ENCODE data around the gene PPM1B. TPM values are rescaled to one million over a fixed set of nuclear protein-coding genes. Genes with fewer than 3 reads are reported as not detected.

PPM1B gene
- polyA plus RNA-seq, 1 donor = 40.4 TPM

DNA sequence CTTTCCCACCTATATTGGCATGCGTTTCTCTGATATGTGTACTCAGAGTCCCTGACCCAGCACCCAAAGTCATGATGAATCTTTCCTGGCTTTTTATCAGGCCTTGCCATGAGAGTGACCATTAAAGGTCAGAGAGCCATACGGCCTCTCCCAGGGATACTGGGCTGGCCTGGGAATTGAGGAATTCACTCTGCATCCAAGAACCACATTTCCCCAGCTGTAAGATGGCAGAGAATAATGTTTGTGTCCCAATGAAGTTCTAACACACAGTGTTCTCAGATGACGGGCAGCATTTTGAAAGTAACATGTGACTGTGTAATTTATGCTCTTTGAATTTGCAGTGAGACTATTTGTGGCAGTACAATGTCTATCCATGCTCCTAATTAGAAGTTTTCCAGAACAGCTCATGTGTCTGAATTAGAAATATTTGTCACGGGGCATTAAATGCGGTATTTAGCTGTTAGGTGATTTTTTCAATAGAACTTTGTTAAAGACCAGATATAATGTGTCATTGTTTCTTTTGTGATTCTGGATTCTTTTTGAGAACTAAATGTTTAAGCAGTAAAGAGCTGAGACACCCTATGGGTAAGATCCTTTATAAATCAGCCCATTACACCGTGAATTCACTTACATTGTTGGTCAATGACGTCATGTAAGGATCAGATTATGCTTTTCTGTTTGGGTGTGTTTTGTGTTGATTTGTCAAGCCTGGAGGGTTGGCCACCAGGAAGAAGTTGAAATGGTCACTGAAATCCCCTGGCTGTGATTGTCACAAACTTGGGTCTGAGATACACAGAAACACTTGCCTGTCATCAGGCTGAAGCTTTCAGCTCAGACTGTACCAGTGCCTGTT lies 99.3 kb downstream of the PPM1B start:
- 100% methylated on average over 1 of the region's 7 CpGs for WGBS (ENCODE audit: insufficient coverage, low lambda C conversion rate)
- Histone ChIP-seq H3K27ac (ENCODE audit: low read length) (no peak overlapping the region), H3K4me1 (ENCODE audit: control insufficient read depth, insufficient read depth, low read length) (no peaks in the 10 kb centered on the region), H3K9me3 (ENCODE audit: control insufficient read depth, low read depth, low read length) (no peaks in the 10 kb centered on the region), H3K36me3 (ENCODE audit: control insufficient read depth, insufficient read depth, low read length) (no peaks in the 10 kb centered on the region), H3K4me3 (ENCODE audit: low read length) (no peak overlapping the region), H3K27me3 (ENCODE audit: control insufficient read depth, insufficient read depth, low read length) (no peaks in the 10 kb centered on the region)
- peak in 1 of 2 donors; percentile 39 for DNase-seq

DNA sequence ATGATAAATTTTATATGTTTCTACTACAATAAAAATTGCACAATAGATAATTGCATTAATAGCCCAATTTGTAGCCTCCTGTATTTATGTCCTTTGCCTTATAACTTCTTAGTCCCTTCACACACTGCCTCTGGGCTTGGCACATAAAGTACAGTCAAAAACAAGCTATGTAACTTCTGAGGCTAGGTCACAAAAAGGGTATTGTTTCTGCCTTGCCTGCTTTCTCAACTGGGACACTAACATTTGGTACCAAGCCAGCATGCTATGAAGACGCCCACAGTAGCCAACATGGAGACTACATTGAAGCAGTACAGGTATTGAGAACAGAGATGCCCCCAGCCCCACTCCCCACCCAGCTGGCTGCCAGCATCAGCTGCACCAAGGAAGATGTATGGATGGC lies 101.2 kb downstream of the PPM1B start:
- Histone ChIP-seq H3K4me1 (ENCODE audit: control insufficient read depth, insufficient read depth, low read length) (peaks cover under 1% of the 10 kb centered on the region), H3K36me3 (ENCODE audit: control insufficient read depth, insufficient read depth, low read length) (no peaks in the 10 kb centered on the region), H3K4me3 (ENCODE audit: low read length) (no peak overlapping the region), H3K27ac (ENCODE audit: low read length) (no peak overlapping the region), H3K27me3 (ENCODE audit: control insufficient read depth, insufficient read depth, low read length) (no peaks in the 10 kb centered on the region), H3K9me3 (ENCODE audit: control insufficient read depth, low read depth, low read length) (no peaks in the 10 kb centered on the region)
- no peak for DNase-seq
- WGBS (ENCODE audit: insufficient coverage, low lambda C conversion rate) = no CpG with 5 or more reads among the region's 1 CpG

DNA sequence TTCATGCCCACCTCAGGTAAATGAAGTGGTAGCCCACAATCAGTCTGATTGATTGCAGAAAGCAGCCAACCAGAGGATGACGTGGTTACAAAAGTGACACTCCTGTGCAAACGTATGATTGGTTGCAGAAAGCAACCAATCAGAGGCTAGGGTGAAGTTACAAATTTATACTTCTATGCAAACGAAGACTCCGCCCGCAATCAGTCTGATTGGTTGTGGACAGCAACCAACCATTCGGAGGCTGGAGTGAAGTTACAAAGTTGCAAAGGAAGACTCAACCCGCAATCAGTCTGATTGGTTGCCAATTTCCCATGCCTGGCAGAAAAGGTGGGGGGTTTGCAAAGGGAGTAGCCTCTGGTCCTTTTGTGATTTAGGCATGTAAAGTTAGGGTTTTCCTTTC lies 102.6 kb downstream of the PPM1B start:
- Histone ChIP-seq H3K27ac (ENCODE audit: low read length) (no peak overlapping the region), H3K36me3 (ENCODE audit: control insufficient read depth, insufficient read depth, low read length) (no peaks in the 10 kb centered on the region), H3K4me3 (ENCODE audit: low read length) (no peak overlapping the region), H3K4me1 (ENCODE audit: control insufficient read depth, insufficient read depth, low read length) (peaks cover 6% of the 10 kb centered on the region), H3K27me3 (ENCODE audit: control insufficient read depth, insufficient read depth, low read length) (no peaks in the 10 kb centered on the region), H3K9me3 (ENCODE audit: control insufficient read depth, low read depth, low read length) (no peaks in the 10 kb centered on the region)
- 100% methylated on average over 1 of the region's 7 CpGs for WGBS (ENCODE audit: insufficient coverage, low lambda C conversion rate)
- no peak for DNase-seq

DNA sequence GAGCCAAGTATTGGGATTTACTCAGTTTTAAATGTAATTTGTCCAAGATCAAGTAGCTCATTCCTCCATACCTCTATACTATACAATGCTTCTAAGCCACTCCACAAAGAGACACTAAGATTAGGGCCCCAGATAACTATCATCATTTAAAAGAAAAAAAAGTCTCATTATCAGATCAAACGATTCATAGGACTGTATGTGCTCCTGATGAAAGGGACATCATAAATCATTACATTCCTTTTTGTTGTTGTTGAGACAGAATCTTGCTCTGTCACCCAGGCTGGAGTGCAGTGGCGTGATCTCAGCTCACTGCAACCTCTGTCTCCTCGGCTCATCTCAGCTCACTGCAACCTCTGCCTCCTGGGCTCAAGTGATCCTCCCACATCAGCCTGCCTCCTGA lies 104.4 kb downstream of the PPM1B start:
- H3K4me1 ChIP-seq (ENCODE audit: control insufficient read depth, insufficient read depth, low read length) = peaks cover 9% of the 10 kb centered on the region
- no CpG with 5 or more reads among the region's 3 CpGs for WGBS (ENCODE audit: insufficient coverage, low lambda C conversion rate)
- no peaks in the 10 kb centered on the region for H3K9me3 ChIP-seq (ENCODE audit: control insufficient read depth, low read depth, low read length)
- DNase-seq = no peak
- H3K36me3 ChIP-seq (ENCODE audit: control insufficient read depth, insufficient read depth, low read length) = no peaks in the 10 kb centered on the region
- no peak overlapping the region for H3K27ac ChIP-seq (ENCODE audit: low read length)
- no peaks in the 10 kb centered on the region for H3K27me3 ChIP-seq (ENCODE audit: control insufficient read depth, insufficient read depth, low read length)
- H3K4me3 ChIP-seq (ENCODE audit: low read length) = no peak overlapping the region

DNA sequence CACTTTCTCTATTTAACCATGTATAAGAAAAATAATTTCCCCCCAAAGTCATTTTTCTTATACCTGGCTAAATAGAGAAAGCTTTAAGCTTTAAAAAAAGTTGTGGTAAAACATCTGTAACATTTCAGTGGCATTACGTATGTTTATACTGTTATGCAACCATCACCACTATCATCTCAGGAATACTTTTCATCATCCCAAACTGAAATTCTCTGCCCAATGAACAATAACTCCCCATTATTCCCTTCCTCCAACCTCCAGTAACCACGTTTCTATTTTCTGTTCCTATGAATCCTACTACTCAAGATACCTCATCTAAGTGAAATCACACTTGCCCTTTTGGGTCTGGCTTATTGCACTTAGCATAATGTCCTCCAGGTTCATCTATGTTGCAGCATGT lies 104.9 kb downstream of the PPM1B start:
- DNase-seq = no peak

DNA sequence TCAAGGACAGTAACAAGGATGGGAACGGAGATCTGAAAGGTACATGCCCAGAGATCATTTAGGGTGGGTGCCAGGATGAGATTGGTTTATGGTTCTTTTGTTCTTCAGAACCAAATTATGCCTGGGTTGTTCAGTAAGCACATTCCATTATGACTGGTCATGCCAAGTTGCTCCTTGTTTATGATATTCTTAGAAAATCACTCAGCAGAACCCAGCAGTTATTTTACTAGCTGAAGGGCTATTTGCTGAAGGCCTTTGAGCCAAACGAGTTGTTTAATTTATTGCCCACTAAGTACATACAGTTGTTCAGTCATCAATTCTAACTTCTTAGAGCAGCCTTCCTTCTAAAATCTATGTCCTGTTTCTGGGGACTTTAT lies 107.2 kb downstream of the PPM1B start:
- Histone ChIP-seq H3K4me3 (ENCODE audit: low read length) (peak overlapping the region; percentile 49), H3K36me3 (ENCODE audit: control insufficient read depth, insufficient read depth, low read length) (no peaks in the 10 kb centered on the region), H3K27ac (ENCODE audit: low read length) (peak overlapping the region; percentile 88), H3K9me3 (ENCODE audit: control insufficient read depth, low read depth, low read length) (no peaks in the 10 kb centered on the region), H3K27me3 (ENCODE audit: control insufficient read depth, insufficient read depth, low read length) (no peaks in the 10 kb centered on the region), H3K4me1 (ENCODE audit: control insufficient read depth, insufficient read depth, low read length) (peaks cover 14% of the 10 kb centered on the region)
- no CpG with 5 or more reads among the region's 2 CpGs for WGBS (ENCODE audit: insufficient coverage, low lambda C conversion rate)
- peak; percentile 65 to 87 for DNase-seq

More for the DNA sequence above, 104.9 kb downstream of the PPM1B start:
- 67% methylated on average over 1 of the region's 2 CpGs for WGBS (ENCODE audit: insufficient coverage, low lambda C conversion rate)
- no peaks in the 10 kb centered on the region for H3K36me3 ChIP-seq (ENCODE audit: control insufficient read depth, insufficient read depth, low read length)
- no peak overlapping the region for H3K27ac ChIP-seq (ENCODE audit: low read length)
- H3K27me3 ChIP-seq (ENCODE audit: control insufficient read depth, insufficient read depth, low read length) = no peaks in the 10 kb centered on the region
- H3K9me3 ChIP-seq (ENCODE audit: control insufficient read depth, low read depth, low read length) = no peaks in the 10 kb centered on the region
- H3K4me3 ChIP-seq (ENCODE audit: low read length) = no peak overlapping the region
- peaks cover 9% of the 10 kb centered on the region for H3K4me1 ChIP-seq (ENCODE audit: control insufficient read depth, insufficient read depth, low read length)

DNA sequence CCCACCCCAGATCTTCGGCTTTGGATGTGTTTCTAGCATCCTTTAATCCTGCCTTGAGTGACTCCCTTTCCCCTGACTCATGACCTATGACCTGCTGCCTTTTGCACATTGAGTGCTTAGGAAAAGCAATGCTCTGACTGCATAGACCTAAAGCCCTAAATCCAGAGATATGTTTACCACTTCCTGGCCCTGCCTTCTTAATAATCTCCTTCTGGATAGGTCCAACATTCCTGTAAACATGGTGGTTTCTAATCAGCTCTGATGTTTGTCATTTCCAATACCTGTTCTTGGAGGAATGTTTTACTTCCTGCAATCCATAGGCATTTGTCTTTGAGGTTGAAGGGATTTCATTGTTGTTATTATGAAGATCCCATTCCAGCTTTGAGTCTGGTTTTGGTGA lies 108.9 kb downstream of the PPM1B start:
- Histone ChIP-seq H3K4me3 (ENCODE audit: low read length) (peak overlapping the region; percentile 49), H3K27me3 (ENCODE audit: control insufficient read depth, insufficient read depth, low read length) (no peaks in the 10 kb centered on the region), H3K36me3 (ENCODE audit: control insufficient read depth, insufficient read depth, low read length) (peaks cover 12% of the 10 kb centered on the region), H3K9me3 (ENCODE audit: control insufficient read depth, low read depth, low read length) (no peaks in the 10 kb centered on the region), H3K4me1 (ENCODE audit: control insufficient read depth, insufficient read depth, low read length) (peaks cover 14% of the 10 kb centered on the region), H3K27ac (ENCODE audit: low read length) (peak overlapping the region; percentile 88)
- DNase-seq = peak in 1 of 2 donors; percentile 52
- WGBS (ENCODE audit: insufficient coverage, low lambda C conversion rate) = no CpG with 5 or more reads among the region's 1 CpG

DNA sequence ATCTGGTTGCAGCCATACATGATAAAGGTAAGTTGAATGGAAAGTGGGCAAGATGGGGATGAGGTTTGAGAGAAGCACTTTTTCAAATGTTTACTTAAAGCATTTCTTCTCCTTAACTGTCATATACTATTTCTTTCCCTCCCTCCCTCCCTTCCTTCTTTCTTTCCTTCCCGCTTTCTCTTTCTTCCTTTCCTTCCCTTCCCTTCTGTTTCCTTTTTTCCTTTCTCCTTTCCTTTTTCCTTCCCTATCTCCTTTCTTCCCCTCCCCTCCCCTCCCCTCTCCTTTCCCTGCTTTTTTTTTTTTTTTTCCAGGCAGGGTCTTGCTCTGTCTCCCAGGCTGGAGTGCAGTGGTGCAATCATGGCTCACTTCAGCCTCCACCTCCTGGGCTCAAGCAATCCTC lies 112.2 kb downstream of the PPM1B start:
- H3K27ac ChIP-seq (ENCODE audit: low read length) = no peak overlapping the region
- peaks cover 16% of the 10 kb centered on the region for H3K36me3 ChIP-seq (ENCODE audit: control insufficient read depth, insufficient read depth, low read length)
- no peak overlapping the region for H3K4me3 ChIP-seq (ENCODE audit: low read length)
- WGBS (ENCODE audit: insufficient coverage, low lambda C conversion rate) = 100% methylated on average over 1 of the region's 1 CpG
- no peaks in the 10 kb centered on the region for H3K27me3 ChIP-seq (ENCODE audit: control insufficient read depth, insufficient read depth, low read length)
- DNase-seq = no peak
- no peaks in the 10 kb centered on the region for H3K9me3 ChIP-seq (ENCODE audit: control insufficient read depth, low read depth, low read length)
- peaks cover 7% of the 10 kb centered on the region for H3K4me1 ChIP-seq (ENCODE audit: control insufficient read depth, insufficient read depth, low read length)

Other genes starting within 250 kb of the PPM1B start
- 89.1 TPM for gene LRPPRC, start 172.9 kb upstream of the PPM1B start, polyA plus RNA-seq
- 140 TPM for gene SLC3A1, start 106.6 kb downstream of the PPM1B start, polyA plus RNA-seq
- 58.0 TPM for gene PREPL, start 192.6 kb downstream of the PPM1B start, polyA plus RNA-seq
- 9.2 TPM for gene CAMKMT, start 193.1 kb downstream of the PPM1B start, polyA plus RNA-seq